Sciatic nerve (tissue), 2 donors: ENCODE data around the gene LONRF3. TPM values are rescaled to one million over a fixed set of nuclear protein-coding genes. Genes with fewer than 3 reads are reported as not detected.
"Not testable (repeated sequence)": the region's sequence is repeated elsewhere in the genome, so short reads cannot be mapped to it uniquely, and the experiment has no call there.

ENCODE experiments used
- ATAC-seq: fragments of 200-7000 bp; cut with Tn5 transposase; one replicate; pipeline ENCODE4 v1.9.1; 2020; ENCODE audit warnings: mild to moderate bottlenecking, moderate library complexity
- DNase-seq: peaks from one replicate; pipeline ENCODE4 v3.0.0-alpha.2; 2020; ENCODE audit warnings: low spot score
- intact Hi-C: fragments of 100-400 bp; cut with DNase I; formaldehyde crosslinking; loops from one replicate; pipeline ENCODE4 v1.14.2; 2022
- total RNA-seq: library from RNA; stranded (reverse); fragmentation: NEBNext Ultra II Directional; extraction: Animal tissue kit (Norgen Biotek cat#: 25700); gene quantifications from one replicate; pipeline ENCODE4 v1.2.1, GENCODE V29; 2021
- donor health status: DM: no; HTN: no; CAD: no.
- donor health status: DM: no; HTN: no; CAD: no.

Gene LONRF3
- total RNA-seq, 1 donor from 2014 or later, result 5.9 TPM

GRCh38 chrX:118978451-118978850 lies 4.0 kb downstream of the LONRF3 start:
- DNase-seq (no peak), ATAC-seq (no peak)
- intact Hi-C loops, result no loop called here

GRCh38 chrX:118980761-118981160 lies 6.3 kb downstream of the LONRF3 start:
- intact Hi-C loops, result no loop called here
- ATAC-seq, result no peak
- DNase-seq, result no peak

- intact Hi-C loops, result no loop called here
- no peak for DNase-seq
- ATAC-seq, result no peak
Measured at GRCh38 chrX:118983513-118983912, 9.1 kb downstream of the LONRF3 start.

GRCh38 chrX:118988911-118989310 lies 14.5 kb downstream of the LONRF3 start:
- intact Hi-C loops, result no loop called here
- ATAC-seq, result no peak
- DNase-seq, result no peak

GRCh38 chrX:118989886-118990285 lies 15.5 kb downstream of the LONRF3 start:
- intact Hi-C loops, result no loop called here
- no peak for ATAC-seq
- DNase-seq, result no peak

GRCh38 chrX:118990512-118991227 lies 16.3 kb downstream of the LONRF3 start:
- no peak for DNase-seq
- intact Hi-C loops, result no loop called here
- ATAC-seq, result no peak

GRCh38 chrX:118992441-118993121 lies 18.2 kb downstream of the LONRF3 start:
- ATAC-seq, intact Hi-C loops: not testable (repeated sequence)

GRCh38 chrX:119003462-119003861 lies 29.0 kb downstream of the LONRF3 start:
- no peak for ATAC-seq
- intact Hi-C loops, result no loop called here
- DNase-seq, result no peak

More at GRCh38 chrX:118992441-118993121, 18.2 kb downstream of the LONRF3 start:
- DNase-seq, result not testable (repeated sequence)

- intact Hi-C loops, result no loop called here
- DNase-seq (peak; percentile 68), ATAC-seq (peak; percentile 80)
Measured at GRCh38 chrX:119004920-119005524, 30.6 kb downstream of the LONRF3 start.

GRCh38 chrX:119007189-119007770 lies 32.9 kb downstream of the LONRF3 start:
- DNase-seq, result no peak
- no peak for ATAC-seq
- intact Hi-C loops, result no loop called here

GRCh38 chrX:119008110-119008744 lies 33.8 kb downstream of the LONRF3 start:
- no peak for ATAC-seq
- DNase-seq, result no peak
- intact Hi-C loops, result no loop called here

- no peak for ATAC-seq
- DNase-seq, result no peak
- intact Hi-C loops, result no loop called here
Measured at GRCh38 chrX:119009071-119009470, 34.7 kb downstream of the LONRF3 start.

- ATAC-seq (no peak), DNase-seq (no peak)
- intact Hi-C loops, result no loop called here
Measured at GRCh38 chrX:119010491-119010890, 36.1 kb downstream of the LONRF3 start.

- DNase-seq (no peak), ATAC-seq (no peak)
- intact Hi-C loops, result no loop called here
Measured at GRCh38 chrX:119013164-119013563, 38.7 kb downstream of the LONRF3 start.

GRCh38 chrX:119015407-119016237 lies 41.2 kb downstream of the LONRF3 start:
- DNase-seq, result no peak
- ATAC-seq, result peak; percentile 17
- intact Hi-C loops, result no loop called here

- intact Hi-C loops, result no loop called here
- no peak for DNase-seq
Measured at GRCh38 chrX:119017077-119017476, 42.7 kb downstream of the LONRF3 start.

GRCh38 chrX:119025900-119026299 lies 51.5 kb downstream of the LONRF3 start:
- ATAC-seq (no peak), DNase-seq (no peak)
- intact Hi-C loops, result no loop called here

More at GRCh38 chrX:119017077-119017476, 42.7 kb downstream of the LONRF3 start:
- ATAC-seq, result no peak

GRCh38 chrX:119026344-119026743 lies 51.9 kb downstream of the LONRF3 start:
- ATAC-seq, intact Hi-C loops, DNase-seq: not testable (repeated sequence)
